PC-9 (cell line): ENCODE measurements around the gene ARMH4. TPM values are rescaled to one million over a fixed set of nuclear protein-coding genes. Genes with fewer than 3 reads are reported as not detected.

ENCODE experiments used
- BruUV-seq: library from RNA; stranded (reverse); fragments of 400-500 nt; replicated peaks from 2 replicates; lab custom pipeline; 2021; lab: Mats Ljungman, UMichigan
- CTCF ChIA-PET: fragments of 300-600 bp; sonication (Branson Sonifier 250); formaldehyde crosslinking; loops from one replicate; lab custom pipeline; 2022; ENCODE audit warnings: antibody characterized with exemption; lab: Charles Lee
- POLR2A ChIA-PET: fragments of 300-600 bp; sonication (Branson Sonifier 250); formaldehyde crosslinking; loops from one replicate; lab custom pipeline; 2022; ENCODE audit warnings: antibody characterized with exemption; ENCODE audit not compliant: unreplicated experiment; lab: Charles Lee
- DNase-seq, 2 experiments: peaks; one replicate each; pipeline versions ENCODE4 v3.0.0 to v3.0.0-alpha.2; 2015 to 2022; ENCODE audit warnings: mixed read lengths in 1 of 2
- H2AFZ ChIP-seq: fragments of 200-600 bp; sonication (generic); 2 replicates; pipeline ENCODE4 v1.8.1; 2017; ENCODE audit warnings: antibody characterized with exemption
- H3F3A ChIP-seq: fragments of 200-600 bp; sonication (generic); 2 replicates; pipeline ENCODE4 v1.8.1; 2017; ENCODE audit warnings: antibody characterized with exemption, mild to moderate bottlenecking, low read depth; ENCODE audit not compliant: insufficient read depth
- H3K27ac ChIP-seq: fragments of 200-600 bp; sonication (generic); 2 replicates; pipeline ENCODE4 v1.6.1; 2016; ENCODE audit warnings: mixed run types
- H3K27me3 ChIP-seq: fragments of 200-600 bp; sonication (generic); 2 replicates; pipeline ENCODE4 v1.6.1; 2016; ENCODE audit warnings: low read depth, mixed run types; ENCODE audit not compliant: insufficient read depth
- H3K36me3 ChIP-seq: fragments of 200-600 bp; sonication (generic); 2 replicates; pipeline ENCODE4 v1.6.1; 2016; ENCODE audit warnings: low read depth, mixed run types
- H3K4me1 ChIP-seq: fragments of 200-600 bp; sonication (generic); replicated peaks from 2 replicates; pipeline ENCODE4 v1.6.1; 2016; ENCODE audit warnings: mixed run types; ENCODE audit not compliant: insufficient read depth
- H3K4me2 ChIP-seq: fragments of 200-600 bp; sonication (generic); 2 replicates; pipeline ENCODE4 v1.6.1; 2017; ENCODE audit warnings: mixed run types
- H3K4me3 ChIP-seq: fragments of 200-600 bp; sonication (generic); 2 replicates; pipeline ENCODE4 v1.6.1; 2016; ENCODE audit warnings: mixed run types
- H3K79me2 ChIP-seq: fragments of 200-600 bp; sonication (generic); 2 replicates; pipeline ENCODE4 v1.6.1; 2017; ENCODE audit warnings: low read depth, mixed run types
- H3K9me2 ChIP-seq: fragments of 200-600 bp; sonication (generic); 2 replicates; pipeline ENCODE4 v1.8.1; 2017; ENCODE audit warnings: mild to moderate bottlenecking; ENCODE audit not compliant: insufficient read depth
- H3K9me3 ChIP-seq: fragments of 200-600 bp; sonication (generic); 2 replicates; pipeline ENCODE4 v1.8.1; 2016; ENCODE audit warnings: low read depth; ENCODE audit not compliant: insufficient read depth
- H4K20me1 ChIP-seq: fragments of 200-600 bp; sonication (generic); 2 replicates; pipeline ENCODE4 v1.8.1; 2017; ENCODE audit not compliant: insufficient read depth
- EZH2 ChIP-seq: fragments of 200-600 bp; sonication (generic); IDR thresholded peaks from 2 replicates; pipeline ENCODE4 v1.8.0; 2017; ENCODE audit warnings: antibody characterized with exemption, low read depth
- intact Hi-C: fragments of 100-400 bp; cut with micrococcal nuclease; formaldehyde crosslinking; loops from one replicate; pipeline ENCODE4 v1.10.0; 2022; ENCODE audit not compliant: unreplicated experiment
- total RNA-seq: library from RNA; stranded (reverse); gene quantifications from 2 replicates; pipeline ENCODE4 v1.2.3, GENCODE V29; 2021
- TF ChIP-seq, protein P1 (sequence below): fragments of 200-600 bp; sonication (generic); conservative IDR thresholded peaks from 2 replicates; pipeline ENCODE4 v1.6.1; 2017; ENCODE audit warnings: mixed run types, antibody characterized with exemption, mild to moderate bottlenecking, moderate library complexity

The ARMH4 gene
- total RNA-seq, 1 experiment from 2014 or later = not detected

DNA sequence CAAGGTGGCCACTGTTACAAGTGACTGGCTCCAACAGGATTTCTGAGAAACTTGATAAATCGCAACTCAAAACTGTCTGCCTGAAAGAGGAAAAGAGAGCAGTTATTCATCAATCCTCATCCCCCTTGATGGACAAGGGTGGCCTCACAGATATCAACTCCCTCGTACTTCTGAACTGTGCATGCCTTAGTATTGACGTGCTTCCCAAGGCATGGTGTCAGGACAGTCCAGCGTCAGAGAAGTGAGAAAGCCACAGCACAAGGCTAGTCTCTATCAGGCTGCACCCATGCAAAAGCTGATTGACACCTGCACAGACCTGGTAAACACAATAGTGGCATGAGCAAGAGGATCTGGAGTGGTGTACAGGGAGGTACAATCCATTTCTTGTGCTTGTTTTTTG, 160.7 kb downstream of the ARMH4 start:
- Histone ChIP-seq H3K79me2 (no peaks in the 10 kb centered on the region), H3K4me3 (no peak overlapping the region), H3K27ac (no peak overlapping the region), H3K9me3 (no peaks in the 10 kb centered on the region), H3K4me2 (no peak overlapping the region), H3K36me3 (no peaks in the 10 kb centered on the region), H2AFZ (no peak overlapping the region), H3F3A (no peaks in the 10 kb centered on the region), H4K20me1 (no peaks in the 10 kb centered on the region), H3K27me3 (peaks cover 5% of the 10 kb centered on the region; the same call in 1 of the 2 replicates), H3K4me1 (no peaks in the 10 kb centered on the region), H3K9me2 (no peaks in the 10 kb centered on the region)
- ChIA-PET CTCF (no interaction called here), POLR2A (no interaction called here)
- intact Hi-C loops = no loop called here
- BruUV-seq = no TSS peak
- no peak for DNase-seq
- TF ChIP-seq, protein P1, sequence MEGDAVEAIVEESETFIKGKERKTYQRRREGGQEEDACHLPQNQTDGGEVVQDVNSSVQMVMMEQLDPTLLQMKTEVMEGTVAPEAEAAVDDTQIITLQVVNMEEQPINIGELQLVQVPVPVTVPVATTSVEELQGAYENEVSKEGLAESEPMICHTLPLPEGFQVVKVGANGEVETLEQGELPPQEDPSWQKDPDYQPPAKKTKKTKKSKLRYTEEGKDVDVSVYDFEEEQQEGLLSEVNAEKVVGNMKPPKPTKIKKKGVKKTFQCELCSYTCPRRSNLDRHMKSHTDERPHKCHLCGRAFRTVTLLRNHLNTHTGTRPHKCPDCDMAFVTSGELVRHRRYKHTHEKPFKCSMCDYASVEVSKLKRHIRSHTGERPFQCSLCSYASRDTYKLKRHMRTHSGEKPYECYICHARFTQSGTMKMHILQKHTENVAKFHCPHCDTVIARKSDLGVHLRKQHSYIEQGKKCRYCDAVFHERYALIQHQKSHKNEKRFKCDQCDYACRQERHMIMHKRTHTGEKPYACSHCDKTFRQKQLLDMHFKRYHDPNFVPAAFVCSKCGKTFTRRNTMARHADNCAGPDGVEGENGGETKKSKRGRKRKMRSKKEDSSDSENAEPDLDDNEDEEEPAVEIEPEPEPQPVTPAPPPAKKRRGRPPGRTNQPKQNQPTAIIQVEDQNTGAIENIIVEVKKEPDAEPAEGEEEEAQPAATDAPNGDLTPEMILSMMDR = no peak
- no peak for TF ChIP-seq EZH2

DNA sequence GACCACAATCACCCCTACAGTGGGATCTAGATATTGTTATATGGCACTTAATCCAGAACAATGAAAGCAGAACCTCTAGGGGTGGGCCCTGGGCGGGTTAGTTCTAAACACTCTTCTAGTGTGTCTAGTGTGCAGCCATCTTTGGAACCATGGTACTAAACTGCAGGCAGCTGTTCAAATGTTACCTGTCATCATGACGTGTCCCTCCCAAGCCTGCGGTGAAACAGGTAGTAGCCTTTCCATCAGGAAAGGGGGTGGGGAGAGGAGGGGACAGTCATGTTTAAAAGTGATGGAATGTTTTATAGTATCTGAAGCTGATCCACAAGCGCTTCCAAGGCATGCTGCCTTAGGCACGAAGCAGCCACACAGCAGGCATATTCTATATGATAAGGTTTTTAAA, 163.6 kb downstream of the ARMH4 start:
- Histone ChIP-seq H3K4me1 (no peaks in the 10 kb centered on the region), H3K9me2 (no peaks in the 10 kb centered on the region), H3F3A (no peaks in the 10 kb centered on the region), H3K4me2 (no peak overlapping the region), H3K79me2 (no peaks in the 10 kb centered on the region), H3K9me3 (no peaks in the 10 kb centered on the region), H3K27ac (no peak overlapping the region), H4K20me1 (no peaks in the 10 kb centered on the region), H3K4me3 (no peak overlapping the region), H2AFZ (no peak overlapping the region), H3K27me3 (peaks cover 35% of the 10 kb centered on the region), H3K36me3 (no peaks in the 10 kb centered on the region)
- intact Hi-C loops = no loop called here
- no peak for DNase-seq
- TF ChIP-seq, protein P1 = no peak
- TF ChIP-seq EZH2 = no peak
- POLR2A ChIA-PET = no interaction called here
- no TSS peak for BruUV-seq
- CTCF ChIA-PET = no interaction called here

DNA sequence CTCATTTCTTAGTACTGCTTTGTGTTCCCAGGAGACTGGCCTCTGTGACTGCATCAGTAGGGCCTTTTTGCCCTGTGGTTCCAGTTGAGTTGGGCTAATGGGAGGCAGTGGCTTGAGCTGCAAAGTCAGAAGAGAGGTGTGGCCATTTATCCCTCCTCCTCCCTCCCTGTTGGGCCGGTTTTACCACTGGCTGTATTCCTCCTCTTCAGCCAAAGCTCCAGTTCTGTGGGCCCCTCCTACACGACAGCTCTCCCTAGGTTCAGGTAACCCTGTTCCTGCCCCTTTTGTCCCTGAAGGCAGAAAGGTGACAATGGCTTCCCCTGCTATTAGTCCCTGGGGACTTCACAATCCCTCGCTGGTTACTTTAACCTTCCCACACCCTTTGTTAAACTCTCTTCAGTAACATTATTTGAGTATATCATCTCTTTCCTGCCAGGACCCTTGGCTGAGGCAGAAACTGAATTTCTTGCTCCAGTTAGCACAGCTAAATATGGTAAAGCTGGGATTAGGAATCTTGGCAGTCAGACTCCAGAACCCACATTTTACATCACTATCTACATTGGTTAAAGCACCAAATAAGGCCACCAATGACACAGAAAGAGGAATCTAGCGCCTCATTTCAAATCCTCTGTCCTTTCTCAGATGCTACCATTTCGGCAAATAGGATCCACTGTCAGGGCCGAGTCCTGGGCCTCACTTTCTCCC, 164.3 kb downstream of the ARMH4 start:
- Histone ChIP-seq H3K9me2 (no peaks in the 10 kb centered on the region), H3K36me3 (no peaks in the 10 kb centered on the region), H3K9me3 (no peaks in the 10 kb centered on the region), H3K27ac (no peak overlapping the region), H3K27me3 (peaks cover 41% of the 10 kb centered on the region), H3K4me1 (no peaks in the 10 kb centered on the region), H3K4me2 (no peak overlapping the region), H3K79me2 (no peaks in the 10 kb centered on the region), H3F3A (no peaks in the 10 kb centered on the region), H2AFZ (no peak overlapping the region), H3K4me3 (no peak overlapping the region), H4K20me1 (no peaks in the 10 kb centered on the region)
- ChIA-PET CTCF (no interaction called here), POLR2A (no interaction called here)
- intact Hi-C loops = no loop called here
- no peak for TF ChIP-seq EZH2
- TF ChIP-seq, protein P1 = no peak
- no peak for DNase-seq
- BruUV-seq = no TSS peak
